Endodermal cell (in vitro differentiated cells): ENCODE results near the gene UTP15. TPM values are rescaled to one million over a fixed set of nuclear protein-coding genes. Genes with fewer than 3 reads are reported as not detected.

ENCODE experiments used
- DNase-seq: peaks from one replicate; pipeline ENCODE4 v3.0.0-alpha.2; 2017
- H3K27ac ChIP-seq: 2 replicates; pipeline ENCODE4 v1.5.1; 2013; ENCODE audit warnings: mild to moderate bottlenecking, low read depth, low read length, moderate library complexity
- H3K27me3 ChIP-seq: 2 replicates; pipeline ENCODE4 v1.6.1; 2013; ENCODE audit warnings: mild to moderate bottlenecking, low read length, moderate library complexity; ENCODE audit not compliant: insufficient read depth, control insufficient read depth, poor library complexity, severe bottlenecking
- H3K36me3 ChIP-seq: 2 replicates; pipeline ENCODE4 v1.7.0; 2013; ENCODE audit warnings: mild to moderate bottlenecking, low read length, moderate library complexity; ENCODE audit not compliant: control insufficient read depth, insufficient read depth
- H3K4me1 ChIP-seq: one replicate; pipeline ENCODE4 v1.7.0; 2013; ENCODE audit warnings: low read length; ENCODE audit not compliant: control insufficient read depth, insufficient read depth
- H3K4me3 ChIP-seq: 2 replicates; pipeline ENCODE4 v1.5.1; 2013; ENCODE audit warnings: mild to moderate bottlenecking, low read length, moderate library complexity
- H3K9ac ChIP-seq: 2 replicates; pipeline ENCODE4 v1.6.1; 2013; ENCODE audit warnings: mild to moderate bottlenecking, low read length, moderate library complexity; ENCODE audit not compliant: poor library complexity, severe bottlenecking; ENCODE audit errors: extremely low read depth
- H3K9me3 ChIP-seq: 2 replicates; pipeline ENCODE4 v1.6.1; 2013; ENCODE audit warnings: mild to moderate bottlenecking, low read length, moderate library complexity; ENCODE audit not compliant: control insufficient read depth
- H3K27ac Mint-ChIP-seq: 2 replicates; pipeline ENCODE4 v1.8.0; 2020; ENCODE audit warnings: mixed read lengths
- H3K27me3 Mint-ChIP-seq: 2 replicates; pipeline ENCODE4 v1.8.0; 2021; ENCODE audit warnings: mild to moderate bottlenecking, mixed read lengths; ENCODE audit not compliant: insufficient read depth
- H3K36me3 Mint-ChIP-seq: 2 replicates; pipeline ENCODE4 v1.8.0; 2020; ENCODE audit warnings: low read depth, mixed read lengths
- H3K4me1 Mint-ChIP-seq: 2 replicates; pipeline ENCODE4 v1.8.0; 2020; ENCODE audit warnings: mixed read lengths
- H3K4me3 Mint-ChIP-seq: 2 replicates; pipeline ENCODE4 v1.8.0; 2020; ENCODE audit warnings: mild to moderate bottlenecking, moderate library complexity, mixed read lengths
- H3K9me3 Mint-ChIP-seq: 2 replicates; pipeline ENCODE4 v1.8.0; 2020; ENCODE audit warnings: mild to moderate bottlenecking, mixed read lengths
- WGBS, 2 experiments: methylation state at CpG; one replicate each; pipeline versions ENCODE4 v1.1.5 to v1.1.7; 2013; ENCODE audit warnings: missing lambda C conversion rate in 2 of 2, mixed read lengths in 1 of 2; ENCODE audit not compliant: insufficient coverage in 1 of 2, insufficient read length in 1 of 2; 5-methylcytosine and 5-hydroxymethylcytosine counted together
- total RNA-seq, 2 donors: library from RNA; stranded (reverse); fragmentation: NEBNext Ultra II Directional in 1 of 2; extraction: Animal tissue kit (Norgen Biotek cat#: 25700) in 1 of 2; gene quantifications; 2 replicates in 1 of 2; 3 replicates in 1 of 2; pipeline ENCODE4 v1.2.1, GENCODE V29; 2021
- TF ChIP-seq, protein P1 (sequence below): fragments of 200-600 bp; sonication (generic); conservative IDR thresholded peaks from 2 replicates; pipeline ENCODE4 v1.5.0; 2021; ENCODE audit warnings: antibody characterized with exemption, mild to moderate bottlenecking

The UTP15 gene
- total RNA-seq, 2 donors from 2014 or later = 24.7 to 28.3 TPM

DNA sequence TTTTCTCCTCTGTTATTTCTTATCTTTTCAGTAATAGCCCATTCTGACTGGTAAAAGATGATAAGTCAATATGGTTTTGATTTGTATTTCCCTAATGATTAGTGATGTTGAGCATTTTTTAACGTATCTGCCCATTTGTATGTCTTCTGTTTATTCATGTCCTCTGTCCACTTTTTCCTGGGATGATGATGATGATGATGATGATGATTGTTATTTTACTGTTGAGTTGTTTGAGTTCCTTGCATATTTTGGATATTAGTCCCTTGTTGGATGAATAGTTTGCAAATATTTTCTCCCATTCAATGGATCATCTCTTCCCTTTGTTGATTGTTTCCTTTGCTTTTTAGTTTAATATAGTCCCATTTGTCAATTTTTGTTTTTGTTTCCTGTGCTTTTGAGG lies 27.0 kb downstream of the UTP15 start:
- Mint-ChIP-seq H3K4me1 (no peaks in the 10 kb centered on the region), H3K36me3 (no peaks in the 10 kb centered on the region), H3K9me3 (no peaks in the 10 kb centered on the region), H3K27me3 (no peaks in the 10 kb centered on the region), H3K4me3 (no peak overlapping the region), H3K27ac (no peak overlapping the region)
- no peak for DNase-seq
- Histone ChIP-seq H3K4me3 (no peak overlapping the region), H3K9me3 (no peaks in the 10 kb centered on the region), H3K27ac (no peak overlapping the region), H3K4me1 (no peaks in the 10 kb centered on the region), H3K27me3 (no peaks in the 10 kb centered on the region), H3K36me3 (no peaks in the 10 kb centered on the region), H3K9ac (no peak overlapping the region)
- TF ChIP-seq, protein P1, sequence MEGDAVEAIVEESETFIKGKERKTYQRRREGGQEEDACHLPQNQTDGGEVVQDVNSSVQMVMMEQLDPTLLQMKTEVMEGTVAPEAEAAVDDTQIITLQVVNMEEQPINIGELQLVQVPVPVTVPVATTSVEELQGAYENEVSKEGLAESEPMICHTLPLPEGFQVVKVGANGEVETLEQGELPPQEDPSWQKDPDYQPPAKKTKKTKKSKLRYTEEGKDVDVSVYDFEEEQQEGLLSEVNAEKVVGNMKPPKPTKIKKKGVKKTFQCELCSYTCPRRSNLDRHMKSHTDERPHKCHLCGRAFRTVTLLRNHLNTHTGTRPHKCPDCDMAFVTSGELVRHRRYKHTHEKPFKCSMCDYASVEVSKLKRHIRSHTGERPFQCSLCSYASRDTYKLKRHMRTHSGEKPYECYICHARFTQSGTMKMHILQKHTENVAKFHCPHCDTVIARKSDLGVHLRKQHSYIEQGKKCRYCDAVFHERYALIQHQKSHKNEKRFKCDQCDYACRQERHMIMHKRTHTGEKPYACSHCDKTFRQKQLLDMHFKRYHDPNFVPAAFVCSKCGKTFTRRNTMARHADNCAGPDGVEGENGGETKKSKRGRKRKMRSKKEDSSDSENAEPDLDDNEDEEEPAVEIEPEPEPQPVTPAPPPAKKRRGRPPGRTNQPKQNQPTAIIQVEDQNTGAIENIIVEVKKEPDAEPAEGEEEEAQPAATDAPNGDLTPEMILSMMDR = no peak
- WGBS, 2 experiments = 100% methylated on average over 1 of the region's 1 CpG

DNA sequence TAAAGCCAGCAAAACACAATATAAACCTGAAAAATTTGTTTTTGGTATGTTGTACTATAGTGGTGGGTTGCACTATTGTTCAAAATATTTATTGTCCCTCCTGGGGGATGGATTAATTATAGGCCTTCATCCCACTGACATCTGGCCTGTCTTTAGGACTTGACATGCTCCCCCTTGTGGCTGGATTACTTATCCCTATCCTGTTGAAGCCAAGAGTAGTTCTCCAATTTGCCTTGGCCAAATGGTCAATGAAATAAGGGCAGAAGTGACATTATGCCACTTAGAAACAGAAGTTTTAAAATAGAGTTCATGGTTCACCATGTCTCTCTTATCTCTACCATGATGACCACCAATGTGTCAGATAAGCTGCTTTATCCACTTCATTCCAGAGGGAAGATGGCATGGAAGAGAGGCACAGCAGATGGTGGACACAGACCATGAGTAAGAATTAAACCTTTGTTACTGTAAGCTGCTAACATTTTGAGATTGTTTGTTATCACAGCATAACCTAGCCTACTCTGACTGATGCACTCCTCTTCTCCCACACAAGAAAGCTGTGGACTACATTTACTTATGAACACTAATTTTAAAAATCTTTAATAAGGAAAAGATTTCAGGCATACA lies 31.3 kb downstream of the UTP15 start:
- Mint-ChIP-seq H3K4me3 (no peak overlapping the region), H3K36me3 (no peaks in the 10 kb centered on the region), H3K27me3 (peaks cover 5% of the 10 kb centered on the region), H3K4me1 (no peaks in the 10 kb centered on the region), H3K9me3 (peaks cover 4% of the 10 kb centered on the region), H3K27ac (no peak overlapping the region)
- DNase-seq = peak; percentile 67
- Histone ChIP-seq H3K9me3 (peaks cover 5% of the 10 kb centered on the region), H3K27ac (no peak overlapping the region), H3K4me3 (no peak overlapping the region), H3K36me3 (no peaks in the 10 kb centered on the region), H3K4me1 (no peaks in the 10 kb centered on the region), H3K9ac (no peak overlapping the region), H3K27me3 (no peaks in the 10 kb centered on the region)
- TF ChIP-seq, protein P1 = peak; percentile 88

GRCh38 chr5:73599380-73599779 lies 33.8 kb downstream of the UTP15 start:
- Mint-ChIP-seq H3K36me3 (no peaks in the 10 kb centered on the region), H3K4me3 (no peak overlapping the region), H3K27me3 (peaks cover 5% of the 10 kb centered on the region), H3K27ac (no peak overlapping the region), H3K9me3 (peaks cover 5% of the 10 kb centered on the region), H3K4me1 (no peaks in the 10 kb centered on the region)
- Histone ChIP-seq H3K4me1 (no peaks in the 10 kb centered on the region), H3K27ac (no peak overlapping the region), H3K4me3 (no peak overlapping the region), H3K36me3 (no peaks in the 10 kb centered on the region), H3K27me3 (no peaks in the 10 kb centered on the region), H3K9me3 (peaks cover 5% of the 10 kb centered on the region), H3K9ac (no peak overlapping the region)
- no peak for DNase-seq
- 95 to 100% methylated on average over 1 to 3 of the region's 3 CpGs for WGBS, 2 experiments
- TF ChIP-seq, protein P1 = no peak
